Breast epithelium (tissue), 3 donors: ENCODE results near the gene CEP131.

Experiments
- POLR2A ChIP-seq: fragments of 450-650 bp; IDR thresholded peaks from one replicate; pipeline ENCODE4 v1.6.1; 2016; ENCODE audit warnings: antibody characterized with exemption, mild to moderate bottlenecking, moderate library complexity
- TF ChIP-seq, protein P1 (sequence below), 3 donors: fragments of 450-650 bp; IDR thresholded peaks; one replicate each; pipeline ENCODE4 v1.5.1; 2016 to 2017; ENCODE audit warnings: antibody characterized with exemption in 3 of 3, mild to moderate bottlenecking in 3 of 3, moderate library complexity in 3 of 3

DNA sequence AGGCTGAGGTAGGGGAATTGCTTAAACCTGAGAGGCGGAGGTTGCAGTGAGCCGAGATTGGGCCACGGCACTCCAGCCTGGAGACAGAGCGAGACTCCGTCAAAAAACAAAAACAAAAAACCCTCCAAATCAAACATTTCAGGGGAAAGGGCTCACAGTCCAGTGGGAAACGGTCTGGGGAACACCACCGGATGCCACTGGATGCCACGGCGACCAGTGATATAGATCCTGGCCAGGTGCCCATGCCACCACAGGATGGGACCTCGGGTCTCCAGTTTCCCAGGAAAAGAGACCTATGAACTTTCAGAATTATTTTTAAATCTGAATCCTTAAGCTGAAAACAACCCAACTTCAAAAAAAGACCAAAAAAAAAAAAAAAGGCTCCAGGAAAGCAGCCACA lies 12.3 kb downstream of the CEP131 start:
- TF ChIP-seq, protein P1, sequence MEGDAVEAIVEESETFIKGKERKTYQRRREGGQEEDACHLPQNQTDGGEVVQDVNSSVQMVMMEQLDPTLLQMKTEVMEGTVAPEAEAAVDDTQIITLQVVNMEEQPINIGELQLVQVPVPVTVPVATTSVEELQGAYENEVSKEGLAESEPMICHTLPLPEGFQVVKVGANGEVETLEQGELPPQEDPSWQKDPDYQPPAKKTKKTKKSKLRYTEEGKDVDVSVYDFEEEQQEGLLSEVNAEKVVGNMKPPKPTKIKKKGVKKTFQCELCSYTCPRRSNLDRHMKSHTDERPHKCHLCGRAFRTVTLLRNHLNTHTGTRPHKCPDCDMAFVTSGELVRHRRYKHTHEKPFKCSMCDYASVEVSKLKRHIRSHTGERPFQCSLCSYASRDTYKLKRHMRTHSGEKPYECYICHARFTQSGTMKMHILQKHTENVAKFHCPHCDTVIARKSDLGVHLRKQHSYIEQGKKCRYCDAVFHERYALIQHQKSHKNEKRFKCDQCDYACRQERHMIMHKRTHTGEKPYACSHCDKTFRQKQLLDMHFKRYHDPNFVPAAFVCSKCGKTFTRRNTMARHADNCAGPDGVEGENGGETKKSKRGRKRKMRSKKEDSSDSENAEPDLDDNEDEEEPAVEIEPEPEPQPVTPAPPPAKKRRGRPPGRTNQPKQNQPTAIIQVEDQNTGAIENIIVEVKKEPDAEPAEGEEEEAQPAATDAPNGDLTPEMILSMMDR (IDR thresholded peaks at IDR 0.05) = no peak
- TF ChIP-seq POLR2A = no peak
